Left renal cortex interstitium (tissue), 4 donors: ENCODE results near the gene OSBPL9. TPM values are rescaled to one million over a fixed set of nuclear protein-coding genes. Genes with fewer than 3 reads are reported as not detected.
A peak's percentile ranks its signal among the peaks of the same experiment; 100 is the strongest.
"Not testable (repeated sequence)": the region's sequence is repeated elsewhere in the genome, so short reads cannot be mapped to it uniquely, and the experiment has no call there.

Source experiments
- DNase-seq, 4 donors: peaks; one replicate each; pipeline ENCODE4 v3.0.0-alpha.2; 2013; ENCODE audit warnings: low read depth in 4 of 4, low spot score in 2 of 4, missing footprints in 1 of 4
- polyA plus RNA-seq, 4 donors: library from polyadenylated mRNA; unstranded; fragments of 120-200 nt; gene quantifications; one replicate each; pipeline ENCODE4 v1.2.1, GENCODE V29; 2013; ENCODE audit not compliant: insufficient read length in 4 of 4

OSBPL9 gene
- polyA plus RNA-seq, 4 donors: 111 to 147 (median 133) TPM

DNA sequence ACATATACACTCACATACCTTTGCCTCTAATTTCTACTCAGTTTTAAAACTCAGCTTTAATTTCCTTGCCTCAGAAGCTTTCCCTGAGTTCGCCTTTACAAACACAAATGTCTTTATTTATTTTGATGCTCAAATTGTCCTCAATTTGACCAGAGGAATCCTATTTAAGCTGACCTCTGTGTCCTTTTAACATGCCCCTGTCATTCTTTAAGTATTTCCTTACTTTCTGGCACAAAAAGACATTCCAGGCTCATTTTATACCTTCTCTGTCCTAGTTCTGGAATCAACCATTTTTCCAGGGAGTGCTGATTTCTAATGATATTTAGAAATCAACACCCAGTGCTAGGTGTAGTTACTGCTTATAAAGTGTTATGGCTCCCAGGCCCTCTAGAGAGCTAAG, 82.5 kb downstream of the OSBPL9 start:
- DNase-seq: no peak

- not testable (repeated sequence) for DNase-seq
These were observed 84.9 kb downstream of the OSBPL9 start for GRCh38 chr1:51701782-51702181.

DNA sequence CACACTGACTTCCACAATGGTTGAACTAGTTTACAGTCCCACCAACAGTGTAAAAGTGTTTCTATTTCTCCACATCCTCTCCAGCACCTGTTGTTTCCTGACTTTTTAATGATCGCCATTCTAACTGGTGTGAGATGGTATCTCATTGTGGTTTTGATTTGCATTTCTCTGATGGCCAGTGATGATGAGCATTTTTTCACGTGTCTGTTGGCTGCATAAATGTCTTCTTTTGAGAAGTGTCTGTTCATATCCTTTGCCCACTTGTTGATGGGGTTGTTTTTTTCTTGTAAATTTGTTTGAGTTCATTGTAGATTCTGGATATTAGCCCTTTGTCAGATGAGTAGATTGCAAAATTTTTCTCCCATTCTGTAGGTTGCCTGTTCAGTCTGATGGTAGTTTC, 85.3 kb downstream of the OSBPL9 start:
- DNase-seq: not testable (repeated sequence)

DNA sequence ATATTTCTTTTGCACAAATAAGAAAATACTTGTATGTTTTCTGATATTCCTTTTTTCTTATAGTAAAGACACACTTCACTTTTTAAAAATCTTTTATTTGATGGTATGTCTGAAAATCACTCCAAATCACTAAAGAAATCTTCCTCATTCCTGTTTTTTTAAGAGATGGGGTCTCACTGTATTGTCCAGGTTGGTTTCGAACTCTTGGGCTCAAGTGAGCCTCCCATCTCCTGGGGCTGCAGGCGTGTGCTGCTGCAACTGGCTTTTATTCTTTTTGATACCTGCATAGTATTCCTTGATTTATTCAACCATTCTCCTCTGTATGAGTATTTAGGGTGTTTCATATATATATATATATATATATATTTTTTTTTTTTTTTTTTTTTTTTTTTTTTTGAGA, 88.1 kb downstream of the OSBPL9 start:
- DNase-seq: no peak

GRCh38 chr1:51708911-51709760, 92.2 kb downstream of the OSBPL9 start:
- no peak for DNase-seq

- no peak for DNase-seq
These were observed 93.1 kb downstream of the OSBPL9 start for GRCh38 chr1:51709951-51710350.

DNA sequence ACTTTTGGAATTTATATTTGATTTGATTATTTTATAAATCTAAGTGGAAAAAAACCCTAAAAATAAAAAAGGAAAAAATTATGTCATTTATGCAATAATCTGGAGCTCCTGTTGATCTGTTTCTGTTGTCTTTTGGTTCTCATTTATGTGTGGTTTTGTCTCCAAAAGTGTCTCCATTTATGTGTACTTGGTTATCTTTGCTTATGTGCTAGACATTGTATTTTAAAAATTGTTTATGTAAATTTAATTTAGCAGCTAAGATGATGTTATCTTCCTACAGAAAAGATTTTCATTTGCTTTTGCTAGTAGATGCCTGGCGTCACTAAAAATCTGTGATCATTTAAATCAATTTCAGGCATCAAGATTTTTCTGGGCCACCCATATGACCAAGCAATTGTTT, 95.7 kb downstream of the OSBPL9 start:
- no peak for DNase-seq

DNA sequence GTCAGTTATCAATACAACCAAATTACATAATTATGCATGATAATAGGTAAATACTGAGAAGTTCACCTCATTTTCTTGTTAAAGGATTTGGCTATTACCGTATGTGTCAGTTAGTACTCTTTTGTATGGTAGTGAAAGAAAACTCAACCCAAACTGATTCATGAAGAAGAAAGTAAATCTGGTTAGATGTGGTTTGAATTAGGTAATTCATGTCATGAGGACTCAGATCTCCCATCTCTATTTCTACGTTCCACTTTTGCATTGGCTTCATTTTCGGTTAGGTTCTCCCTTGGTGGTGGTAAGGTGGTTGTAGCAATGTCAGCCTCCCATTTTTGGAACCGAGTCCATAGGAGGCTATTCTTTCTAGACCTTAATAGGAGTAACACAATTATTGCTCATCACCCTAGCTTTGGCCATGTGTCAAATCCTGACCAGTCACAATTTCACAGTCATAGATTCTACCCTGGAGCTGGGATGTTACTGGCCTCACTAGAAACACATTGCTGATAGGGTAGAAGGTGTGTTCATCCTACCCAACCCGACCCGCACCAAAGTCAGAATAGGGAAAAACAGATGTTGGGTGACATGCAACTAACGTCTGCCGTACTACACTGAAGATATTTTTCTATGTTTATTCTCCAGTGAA, 97.6 kb downstream of the OSBPL9 start:
- no peak for DNase-seq

- DNase-seq: no peak
These were observed 98.5 kb downstream of the OSBPL9 start for GRCh38 chr1:51715369-51715768.

DNA sequence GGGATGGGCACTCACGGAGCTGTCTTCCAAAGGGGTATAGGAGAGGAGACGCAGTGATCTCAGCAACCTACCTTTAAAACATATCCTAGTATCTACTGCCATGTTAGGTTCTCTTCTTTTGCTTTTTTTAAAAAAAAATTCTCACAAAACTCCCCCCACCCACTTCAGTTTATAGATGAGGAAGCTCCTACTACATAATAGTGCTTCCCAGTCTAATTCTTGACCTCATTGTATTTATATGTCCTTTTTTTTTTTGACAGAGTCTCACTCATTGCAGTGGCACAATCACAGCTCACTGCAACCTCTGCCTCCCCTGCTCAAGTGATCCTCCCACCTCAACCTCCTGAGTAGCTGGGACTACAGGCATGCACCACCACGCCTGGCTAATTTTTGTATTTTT, 99.9 kb downstream of the OSBPL9 start:
- DNase-seq: no peak

DNA sequence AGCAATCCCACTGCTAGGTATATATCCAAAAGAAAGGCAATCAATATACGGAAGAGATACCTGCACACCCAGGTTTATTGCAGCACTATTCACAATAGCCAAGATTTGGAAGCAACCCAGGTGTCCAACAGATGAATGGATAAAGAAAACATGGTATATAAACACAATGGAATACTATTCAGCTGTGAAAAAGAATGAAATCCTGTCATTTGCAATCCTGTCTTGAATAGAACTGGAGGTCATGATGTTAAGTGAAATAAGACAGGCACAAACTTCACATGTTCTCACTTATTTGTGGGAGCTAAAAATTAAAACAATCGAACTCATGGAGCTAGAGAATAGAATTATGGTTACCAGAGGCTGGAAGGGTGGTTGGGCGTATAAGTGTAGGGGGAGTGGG, 101.0 kb downstream of the OSBPL9 start:
- DNase-seq: no peak

DNA sequence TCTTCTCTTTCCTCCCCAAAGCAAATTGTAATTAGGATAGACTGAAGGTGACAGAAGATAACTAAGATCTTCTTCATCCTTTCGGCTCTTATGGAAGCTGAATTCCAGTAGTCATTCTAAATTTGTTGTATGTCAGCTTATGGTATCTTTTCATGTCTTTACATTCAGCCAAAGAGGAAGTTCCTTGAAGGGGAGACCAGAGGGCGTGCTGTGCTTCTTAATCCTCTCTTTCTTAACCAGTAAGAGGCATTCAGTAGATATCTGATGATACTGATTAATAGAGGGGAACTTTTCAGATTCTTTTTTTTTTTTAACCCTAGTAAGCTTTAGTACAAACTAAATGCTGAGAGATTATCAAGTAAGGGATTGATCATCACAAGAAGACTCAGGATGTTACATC, 102.3 kb downstream of the OSBPL9 start:
- DNase-seq: no peak

- no peak for DNase-seq
These were observed 107.9 kb downstream of the OSBPL9 start for GRCh38 chr1:51724797-51725196.

DNA sequence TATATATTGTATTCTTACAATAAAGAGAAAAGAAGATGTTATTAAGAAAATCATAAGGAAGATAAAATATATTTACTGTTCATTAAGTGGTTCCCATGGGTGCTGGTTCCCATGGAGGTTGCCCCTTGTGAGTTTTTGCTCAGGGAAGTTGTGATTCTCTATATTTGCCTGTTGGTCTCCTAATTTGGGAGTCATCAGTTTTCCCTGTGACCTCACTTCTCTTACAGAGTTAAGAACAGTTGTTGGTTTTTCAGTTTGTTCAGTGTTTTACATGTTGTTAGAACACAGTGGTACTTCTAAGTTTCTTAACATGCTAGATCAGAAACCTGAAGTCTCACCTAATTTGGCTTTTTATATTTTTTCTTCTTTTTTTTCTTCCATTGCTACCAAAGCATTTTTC, 109.2 kb downstream of the OSBPL9 start:
- DNase-seq: no peak

- DNase-seq: no peak
These were observed 109.8 kb downstream of the OSBPL9 start for GRCh38 chr1:51726544-51727225.

DNA sequence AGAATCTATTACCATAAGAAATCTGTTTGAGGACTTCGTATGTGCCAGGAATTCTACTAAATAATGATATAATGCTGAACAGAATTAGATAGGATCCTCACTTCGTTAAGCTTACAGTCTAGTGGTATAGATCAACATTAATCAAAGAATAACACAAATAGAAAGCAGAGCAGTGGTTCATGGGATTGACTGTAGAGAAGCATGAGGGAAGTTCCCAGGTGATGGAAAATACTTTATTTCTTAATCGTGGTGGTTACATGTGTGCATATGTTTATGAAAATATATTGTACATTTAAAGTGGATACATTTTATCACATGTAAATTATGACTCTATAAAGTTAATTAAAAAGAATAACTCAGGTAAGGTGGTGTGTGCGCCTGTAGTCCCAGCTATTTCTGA, 110.5 kb downstream of the OSBPL9 start:
- no peak for DNase-seq

GRCh38 chr1:51728611-51729155, 111.8 kb downstream of the OSBPL9 start:
- no peak for DNase-seq

GRCh38 chr1:51729156-51729823, 112.4 kb downstream of the OSBPL9 start:
- peak in 3 of 4 donors; percentile 72 to 86 (median 84) for DNase-seq

GRCh38 chr1:51729824-51730301, 113.0 kb downstream of the OSBPL9 start:
- no peak for DNase-seq

- DNase-seq: no peak
These were observed 115.1 kb downstream of the OSBPL9 start for GRCh38 chr1:51731998-51732397.
